ENCODE measurements around the gene CCER1.

Gene CCER1

GRCh38 chr12:90972226-90972625 is 17.2 kb upstream of the CCER1 start:
- no peak for TF ChIP-seq TAF1 (IDR thresholded peaks at IDR 0.05; ENCODE audit: low read depth)
- TF ChIP-seq, protein P1, sequence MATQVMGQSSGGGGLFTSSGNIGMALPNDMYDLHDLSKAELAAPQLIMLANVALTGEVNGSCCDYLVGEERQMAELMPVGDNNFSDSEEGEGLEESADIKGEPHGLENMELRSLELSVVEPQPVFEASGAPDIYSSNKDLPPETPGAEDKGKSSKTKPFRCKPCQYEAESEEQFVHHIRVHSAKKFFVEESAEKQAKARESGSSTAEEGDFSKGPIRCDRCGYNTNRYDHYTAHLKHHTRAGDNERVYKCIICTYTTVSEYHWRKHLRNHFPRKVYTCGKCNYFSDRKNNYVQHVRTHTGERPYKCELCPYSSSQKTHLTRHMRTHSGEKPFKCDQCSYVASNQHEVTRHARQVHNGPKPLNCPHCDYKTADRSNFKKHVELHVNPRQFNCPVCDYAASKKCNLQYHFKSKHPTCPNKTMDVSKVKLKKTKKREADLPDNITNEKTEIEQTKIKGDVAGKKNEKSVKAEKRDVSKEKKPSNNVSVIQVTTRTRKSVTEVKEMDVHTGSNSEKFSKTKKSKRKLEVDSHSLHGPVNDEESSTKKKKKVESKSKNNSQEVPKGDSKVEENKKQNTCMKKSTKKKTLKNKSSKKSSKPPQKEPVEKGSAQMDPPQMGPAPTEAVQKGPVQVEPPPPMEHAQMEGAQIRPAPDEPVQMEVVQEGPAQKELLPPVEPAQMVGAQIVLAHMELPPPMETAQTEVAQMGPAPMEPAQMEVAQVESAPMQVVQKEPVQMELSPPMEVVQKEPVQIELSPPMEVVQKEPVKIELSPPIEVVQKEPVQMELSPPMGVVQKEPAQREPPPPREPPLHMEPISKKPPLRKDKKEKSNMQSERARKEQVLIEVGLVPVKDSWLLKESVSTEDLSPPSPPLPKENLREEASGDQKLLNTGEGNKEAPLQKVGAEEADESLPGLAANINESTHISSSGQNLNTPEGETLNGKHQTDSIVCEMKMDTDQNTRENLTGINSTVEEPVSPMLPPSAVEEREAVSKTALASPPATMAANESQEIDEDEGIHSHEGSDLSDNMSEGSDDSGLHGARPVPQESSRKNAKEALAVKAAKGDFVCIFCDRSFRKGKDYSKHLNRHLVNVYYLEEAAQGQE (IDR thresholded peaks at IDR 0.05; ENCODE audit: low read depth) = no peak
- TF ChIP-seq USF1 (IDR thresholded peaks at IDR 0.05) = no peak
- no peak for TF ChIP-seq YY1 (IDR thresholded peaks at IDR 0.05; ENCODE audit: low read depth)
- TF ChIP-seq CEBPB (IDR thresholded peaks at IDR 0.05) = no peak
- TF ChIP-seq NFIC (IDR thresholded peaks at IDR 0.05) = no peak
- no peak for TF ChIP-seq FOXM1 (IDR thresholded peaks at IDR 0.05; ENCODE audit: borderline replicate concordance, low read depth)

DNA sequence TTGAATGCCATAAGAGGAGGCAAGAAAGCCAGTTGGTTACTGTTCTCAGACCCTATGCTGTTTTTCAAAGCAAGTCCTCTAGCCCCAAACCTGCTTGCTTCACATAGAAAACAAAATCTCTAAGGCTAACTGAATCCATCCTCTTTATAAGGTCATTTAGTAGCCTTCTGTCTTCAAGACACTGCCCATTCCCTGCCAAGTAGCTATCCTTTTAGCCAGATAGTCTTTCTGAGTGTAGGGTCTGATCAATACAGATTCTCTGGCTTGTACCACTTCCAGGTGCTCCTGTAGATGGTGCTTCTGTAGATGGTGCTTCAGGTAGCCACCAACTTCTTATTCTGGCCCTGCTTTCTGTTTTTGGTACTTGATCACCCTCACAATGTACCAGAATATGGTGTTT is 15.9 kb upstream of the CCER1 start:
- TF ChIP-seq ZBTB7A (IDR thresholded peaks at IDR 0.05; ENCODE audit: low read depth) = no peak
- no peak for TF ChIP-seq CREB1 (IDR thresholded peaks at IDR 0.05; ENCODE audit: low read depth)
- TF ChIP-seq RAD21 (IDR thresholded peaks at IDR 0.05; ENCODE audit: low read depth) = no peak
- no peak for TF ChIP-seq FOXM1 (IDR thresholded peaks at IDR 0.05; ENCODE audit: borderline replicate concordance, low read depth)
- TF ChIP-seq TEAD4 (IDR thresholded peaks at IDR 0.05) = no peak
- no peak for TF ChIP-seq EP300 (IDR thresholded peaks at IDR 0.05; ENCODE audit: borderline replicate concordance)
- no peak for TF ChIP-seq TCF12 (IDR thresholded peaks at IDR 0.05; ENCODE audit: low read depth)
- no peak for TF ChIP-seq MAX (IDR thresholded peaks at IDR 0.05)
- no peak for TF ChIP-seq YY1 (IDR thresholded peaks at IDR 0.05; ENCODE audit: low read depth)

GRCh38 chr12:90970471-90970870 is 15.5 kb upstream of the CCER1 start:
- TF ChIP-seq, protein P1 (IDR thresholded peaks at IDR 0.05; ENCODE audit: low read depth) = no peak
- TF ChIP-seq RAD21 (IDR thresholded peaks at IDR 0.05; ENCODE audit: low read depth) = no peak
- no peak for TF ChIP-seq EGR1 (IDR thresholded peaks at IDR 0.05)
- no peak for TF ChIP-seq ZBTB7A (IDR thresholded peaks at IDR 0.05; ENCODE audit: low read depth)
- no peak for TF ChIP-seq FOXM1 (IDR thresholded peaks at IDR 0.05; ENCODE audit: borderline replicate concordance, low read depth)
- no peak for TF ChIP-seq CREB1 (IDR thresholded peaks at IDR 0.05; ENCODE audit: low read depth)
- TF ChIP-seq EP300 (IDR thresholded peaks at IDR 0.05; ENCODE audit: borderline replicate concordance) = no peak
- no peak for TF ChIP-seq TAF1 (IDR thresholded peaks at IDR 0.05; ENCODE audit: low read depth)
- TF ChIP-seq MAX (IDR thresholded peaks at IDR 0.05) = no peak
- TF ChIP-seq TCF12 (IDR thresholded peaks at IDR 0.05; ENCODE audit: low read depth) = no peak
- TF ChIP-seq USF1 (IDR thresholded peaks at IDR 0.05) = no peak
- TF ChIP-seq NFIC (IDR thresholded peaks at IDR 0.05) = no peak
- TF ChIP-seq CEBPB (IDR thresholded peaks at IDR 0.05) = no peak
- no peak for TF ChIP-seq YY1 (IDR thresholded peaks at IDR 0.05; ENCODE audit: low read depth)

DNA sequence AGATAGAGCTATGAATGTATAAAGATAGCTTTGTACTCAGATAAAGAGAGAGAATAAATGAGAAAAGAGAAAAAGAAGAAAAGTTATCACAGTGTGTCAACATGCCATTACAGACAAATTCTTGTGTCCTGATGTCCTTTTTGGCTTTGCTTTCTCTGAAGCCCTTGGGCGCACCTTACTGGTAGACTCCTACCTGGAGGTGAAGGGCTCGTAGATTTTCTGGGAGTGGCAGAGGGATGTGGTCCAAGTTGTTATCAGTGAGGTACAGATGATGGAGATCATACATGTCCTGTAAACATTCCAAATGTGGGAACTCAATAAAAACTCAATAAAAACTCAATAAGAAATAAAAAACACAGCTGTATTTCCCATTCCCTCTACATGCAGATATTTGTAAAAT is 14.9 kb upstream of the CCER1 start:
- TF ChIP-seq, protein P1 (IDR thresholded peaks at IDR 0.05; ENCODE audit: low read depth) = no peak
- no peak for TF ChIP-seq FOXM1 (IDR thresholded peaks at IDR 0.05; ENCODE audit: borderline replicate concordance, low read depth)
- TF ChIP-seq EP300 (IDR thresholded peaks at IDR 0.05; ENCODE audit: borderline replicate concordance) = no peak
- TF ChIP-seq TCF12 (IDR thresholded peaks at IDR 0.05; ENCODE audit: low read depth) = no peak
- TF ChIP-seq MAX (IDR thresholded peaks at IDR 0.05) = no peak
- no peak for TF ChIP-seq ZBTB7A (IDR thresholded peaks at IDR 0.05; ENCODE audit: low read depth)
- no peak for TF ChIP-seq CEBPB (IDR thresholded peaks at IDR 0.05)
- TF ChIP-seq TAF1 (IDR thresholded peaks at IDR 0.05; ENCODE audit: low read depth) = no peak
- no peak for TF ChIP-seq RAD21 (IDR thresholded peaks at IDR 0.05; ENCODE audit: low read depth)
- TF ChIP-seq EGR1 (IDR thresholded peaks at IDR 0.05) = no peak
- TF ChIP-seq TEAD4 (IDR thresholded peaks at IDR 0.05) = no peak
- no peak for TF ChIP-seq USF1 (IDR thresholded peaks at IDR 0.05)
- TF ChIP-seq YY1 (IDR thresholded peaks at IDR 0.05; ENCODE audit: low read depth) = no peak
